HG02870 (cell line): ENCODE data around the gene SLC2A11.

ENCODE experiments used
- ATAC-seq: cut with Tn5 transposase; IDR thresholded peaks from one replicate; pipeline ENCODE4 v1.9.1; 2021; ENCODE audit warnings: mild to moderate bottlenecking, moderate library complexity; ENCODE audit not compliant: unreplicated experiment

SLC2A11 gene

GRCh38 chr22:23857606-23858483 is at the start of gene SLC2A11:
Gene SLC2A11 (plus strand): TSS chr22:23857875. CDS start chr22:23858000, 125 bp downstream.
- ATAC-seq, result peak; percentile 85

DNA sequence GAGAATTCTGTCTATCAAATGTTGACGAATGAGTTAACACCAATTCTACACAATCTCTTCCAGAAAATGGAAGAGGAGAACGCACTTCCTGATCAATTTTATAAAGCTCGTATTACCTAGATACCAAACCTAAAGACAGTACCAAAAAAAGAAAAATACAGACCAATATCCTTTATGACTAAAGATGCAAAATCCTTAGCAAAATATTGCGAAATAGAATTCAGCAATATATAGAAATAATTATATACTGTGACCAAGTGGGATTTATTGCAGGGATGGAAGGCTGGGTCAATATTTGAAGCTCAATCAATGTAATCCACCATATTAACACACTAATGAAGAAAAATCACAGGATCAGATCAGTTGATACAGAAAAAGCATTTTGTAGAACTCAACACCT is 45.3 kb upstream of the SLC2A11 start:
- ATAC-seq, result no peak

DNA sequence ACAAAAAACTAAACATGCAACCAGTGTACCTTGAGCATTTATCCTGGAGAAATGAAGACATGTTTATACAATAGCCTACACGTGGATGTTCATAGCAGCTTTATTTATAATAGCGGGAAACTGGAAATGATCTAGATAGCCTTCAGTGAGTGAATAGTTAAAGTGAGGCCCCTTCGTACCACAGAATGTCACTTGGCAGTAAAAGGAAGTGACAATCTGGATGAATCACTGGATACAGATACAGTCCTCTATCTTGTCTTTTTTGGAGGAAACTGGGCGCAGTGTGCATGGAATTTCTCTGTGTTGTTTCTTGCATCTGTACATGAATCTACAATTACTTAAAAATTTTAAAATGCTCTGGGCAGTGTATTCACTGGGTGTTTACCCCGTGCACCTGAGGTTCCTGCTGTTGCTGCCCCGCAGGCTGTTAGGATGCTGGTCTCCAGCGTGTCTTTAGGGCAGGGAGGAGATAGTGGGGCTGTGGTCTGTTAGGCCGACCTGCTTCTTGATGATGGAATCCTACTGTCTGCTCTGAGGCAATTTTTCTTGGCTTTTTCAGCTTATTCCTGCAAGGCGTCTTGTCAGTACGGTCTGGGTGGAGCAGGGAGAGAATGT is 42.0 kb upstream of the SLC2A11 start:
- ATAC-seq, result no peak

- ATAC-seq, result no peak
Observed at GRCh38 chr22:23816156-23816976, 41.3 kb upstream of the SLC2A11 start.

DNA sequence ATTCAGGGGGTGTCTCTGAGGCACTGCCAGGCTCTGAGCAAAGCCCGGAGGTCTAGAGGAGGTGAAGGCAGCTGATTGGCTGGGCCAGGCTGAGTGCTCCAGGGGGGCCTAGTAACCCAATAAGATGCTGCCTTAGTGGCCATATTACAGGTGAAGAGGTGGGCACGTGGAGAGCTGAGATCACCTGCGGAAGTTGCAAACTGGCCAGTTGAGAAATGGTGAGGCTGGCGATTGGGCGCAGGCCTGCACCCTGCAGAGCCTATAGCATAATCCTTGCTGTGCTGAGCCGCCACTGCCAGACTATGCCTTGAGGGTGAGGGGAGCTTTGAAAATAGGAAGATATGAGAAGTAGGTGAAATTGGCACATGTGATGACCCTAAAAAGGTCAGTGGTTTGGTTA is 40.5 kb upstream of the SLC2A11 start:
- ATAC-seq, result no peak

DNA sequence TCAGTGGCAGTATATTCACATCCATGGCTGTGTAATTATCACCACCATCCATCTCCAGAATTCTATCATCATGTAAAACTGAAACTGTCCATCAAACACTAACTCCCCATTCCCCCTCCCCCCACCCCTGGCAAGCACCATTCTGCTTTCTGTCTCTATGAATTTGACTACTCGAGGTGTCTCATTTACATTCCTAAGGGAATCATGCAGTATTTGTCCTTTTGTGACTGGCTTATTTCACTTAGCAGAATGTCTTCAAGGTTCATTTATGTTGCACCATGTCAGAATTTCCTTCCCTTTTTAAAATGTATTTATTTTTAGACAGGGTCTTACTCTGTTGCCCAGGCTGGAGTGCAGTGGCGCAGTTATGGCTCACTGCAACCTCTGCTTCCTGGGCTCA is 39.1 kb upstream of the SLC2A11 start:
- ATAC-seq, result no peak

DNA sequence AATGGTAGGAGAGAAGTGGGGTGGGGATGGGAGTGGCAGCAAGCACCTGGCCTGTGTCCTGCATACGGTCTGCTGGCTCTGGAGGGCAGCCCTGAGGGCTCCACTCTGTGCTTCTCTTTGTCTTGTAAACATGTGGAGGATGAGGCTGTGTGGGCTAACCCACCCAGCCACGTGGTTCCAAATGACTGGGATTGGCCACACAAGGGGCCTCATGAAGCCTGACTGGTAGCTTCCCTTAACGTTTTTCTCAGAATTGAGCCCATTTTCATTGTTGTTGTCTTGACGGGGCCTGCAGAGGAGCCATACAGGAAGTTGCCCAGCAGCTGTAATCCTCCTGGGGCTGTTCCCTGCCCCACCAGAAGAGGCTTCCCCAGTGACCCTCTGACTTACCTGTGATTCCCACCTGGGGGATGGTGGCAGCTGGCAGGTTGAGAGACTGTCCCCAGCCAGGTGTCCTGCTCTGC is 36.9 kb upstream of the SLC2A11 start:
- no peak for ATAC-seq

- ATAC-seq, result no peak
Observed at GRCh38 chr22:23822101-23822671, 35.5 kb upstream of the SLC2A11 start.

DNA sequence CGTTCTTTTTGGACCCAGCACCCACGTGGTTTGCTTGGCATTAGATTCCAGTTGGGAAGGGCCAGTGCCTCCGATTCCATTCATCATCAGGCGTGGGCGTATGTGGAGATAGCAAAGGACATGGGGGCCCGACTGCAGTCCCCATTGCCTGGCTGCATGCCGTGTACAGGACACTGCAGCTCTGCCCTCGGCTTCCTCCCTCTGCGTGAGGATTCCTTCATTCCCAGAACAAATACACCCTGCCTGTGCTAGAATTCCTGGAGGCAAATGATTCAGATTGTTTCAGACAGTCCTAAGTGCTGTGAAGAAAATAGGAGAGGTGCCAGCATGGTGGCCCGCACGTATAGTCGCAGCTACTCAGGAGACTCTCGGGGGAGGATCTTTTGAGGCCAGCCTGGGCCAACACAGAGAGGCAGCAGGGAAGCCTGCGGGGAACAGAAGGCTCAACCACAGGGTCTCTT is 34.3 kb upstream of the SLC2A11 start:
- no peak for ATAC-seq

- no peak for ATAC-seq
Observed at GRCh38 chr22:23824476-23825245, 33.0 kb upstream of the SLC2A11 start.

DNA sequence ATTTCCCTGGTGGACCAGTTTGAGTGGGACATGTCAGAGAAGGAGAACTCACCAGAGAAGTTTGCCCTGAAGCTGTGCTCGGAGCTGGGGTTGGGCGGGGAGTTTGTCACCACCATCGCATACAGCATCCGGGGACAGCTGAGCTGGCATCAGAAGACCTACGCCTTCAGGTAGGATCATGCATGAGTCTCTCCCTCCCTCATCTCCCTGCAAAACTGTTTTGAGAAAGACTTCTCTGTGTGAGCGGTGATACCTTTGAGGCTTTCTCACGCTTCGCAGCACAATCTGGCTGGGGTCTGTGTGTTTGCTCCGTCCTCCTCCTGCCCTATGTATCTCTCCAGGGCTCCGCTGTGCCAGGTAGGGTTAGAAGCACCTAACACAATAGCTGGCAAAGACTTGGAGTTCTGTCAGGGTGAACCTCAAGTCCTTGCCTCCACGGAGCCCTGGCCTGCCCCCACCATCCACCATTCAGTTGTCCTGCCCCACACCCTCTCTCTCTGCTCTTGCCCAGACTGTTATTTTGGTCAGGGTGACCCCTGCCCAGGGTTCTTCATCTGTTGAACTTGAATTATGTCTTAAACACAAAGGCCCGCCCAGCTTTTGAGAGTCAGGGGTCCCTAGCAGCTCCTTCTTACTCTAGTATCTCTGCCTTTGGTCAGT is 32.3 kb upstream of the SLC2A11 start:
- ATAC-seq, result no peak

DNA sequence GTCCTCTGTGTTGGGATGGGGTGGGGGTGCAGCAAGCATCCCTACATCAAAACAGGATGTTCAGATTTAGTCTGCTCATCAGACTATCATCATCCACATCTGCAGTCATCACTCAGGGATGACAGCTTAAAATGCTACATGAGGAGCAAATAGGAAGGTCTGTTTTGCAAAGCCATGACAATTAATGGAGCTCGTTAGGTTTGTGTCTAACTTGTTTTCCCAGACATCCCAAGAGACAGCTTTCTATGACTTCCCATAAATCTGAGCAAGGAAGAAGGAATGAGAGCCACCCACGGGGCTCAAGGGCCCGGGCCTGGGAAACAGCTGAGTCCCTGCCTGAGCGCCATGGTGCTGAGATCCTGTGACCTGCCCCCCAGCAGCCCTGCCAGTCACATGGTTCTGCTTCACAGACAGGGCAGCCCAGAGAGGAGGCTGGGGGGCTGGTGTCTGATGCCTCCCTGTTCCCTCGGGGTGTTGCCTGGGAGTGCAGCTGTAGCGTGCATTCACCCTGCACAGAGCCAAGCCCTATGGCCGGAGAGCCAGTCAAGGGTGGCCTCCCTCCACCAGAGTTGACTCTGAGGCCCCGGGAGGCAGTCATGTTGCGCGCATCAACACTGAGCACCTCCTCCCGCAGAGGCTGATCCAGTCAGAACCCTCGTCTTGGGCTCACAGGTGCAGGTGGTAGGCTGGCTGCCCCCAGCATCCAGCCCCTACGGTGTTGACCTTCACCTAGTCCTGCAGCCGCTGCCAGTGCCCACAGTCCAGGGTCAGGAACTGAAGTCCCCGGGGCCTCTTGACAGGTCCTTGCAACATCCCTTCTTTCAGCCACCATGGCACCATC is 30.9 kb upstream of the SLC2A11 start:
- ATAC-seq, result no peak

- ATAC-seq, result no peak
Observed at GRCh38 chr22:23827351-23827995, 30.2 kb upstream of the SLC2A11 start.

DNA sequence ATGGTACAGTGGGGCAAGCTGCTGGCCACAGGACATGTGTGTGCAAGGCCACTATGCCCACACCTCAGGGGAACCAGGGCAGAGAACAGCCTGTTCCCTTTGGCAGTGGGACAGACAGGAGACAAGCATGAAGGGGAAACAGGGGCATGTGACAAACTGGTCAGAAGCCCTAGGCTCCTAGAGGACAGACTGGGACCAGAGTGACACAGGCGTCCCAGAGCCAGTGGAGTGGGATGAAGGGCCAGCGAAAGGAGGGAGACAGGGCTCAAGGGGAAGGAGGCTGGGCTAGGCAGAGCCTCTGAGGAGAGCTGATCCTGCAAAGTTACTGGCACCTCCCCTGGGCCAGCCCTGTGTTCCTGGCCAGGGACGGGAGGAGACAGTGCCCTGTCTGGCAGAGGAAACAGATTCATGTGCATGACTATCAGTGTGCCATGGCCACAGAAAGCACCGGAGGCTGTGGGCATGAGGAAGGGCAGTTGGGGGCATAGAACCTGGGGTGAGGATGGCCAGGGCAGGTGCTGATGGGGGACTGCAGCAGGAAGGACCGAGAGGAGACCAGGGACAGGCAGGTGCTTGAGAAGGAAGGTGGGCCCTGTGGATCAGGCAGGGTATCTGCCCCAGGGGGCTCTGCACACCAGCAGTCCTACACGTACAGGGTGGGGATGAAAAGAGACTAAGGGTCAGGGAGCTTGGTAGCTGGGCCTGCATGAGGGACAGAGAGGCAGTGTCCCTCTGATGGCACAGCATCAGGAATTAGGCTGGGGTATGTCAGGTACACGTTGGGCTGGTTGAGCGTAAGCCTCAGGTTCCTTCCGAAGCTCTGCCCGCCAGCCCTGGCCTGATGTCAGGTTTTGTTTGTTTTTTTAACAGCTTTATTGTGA is 28.6 kb upstream of the SLC2A11 start:
- no peak for ATAC-seq

GRCh38 chr22:23829845-23830372 is 27.8 kb upstream of the SLC2A11 start:
- no peak for ATAC-seq

DNA sequence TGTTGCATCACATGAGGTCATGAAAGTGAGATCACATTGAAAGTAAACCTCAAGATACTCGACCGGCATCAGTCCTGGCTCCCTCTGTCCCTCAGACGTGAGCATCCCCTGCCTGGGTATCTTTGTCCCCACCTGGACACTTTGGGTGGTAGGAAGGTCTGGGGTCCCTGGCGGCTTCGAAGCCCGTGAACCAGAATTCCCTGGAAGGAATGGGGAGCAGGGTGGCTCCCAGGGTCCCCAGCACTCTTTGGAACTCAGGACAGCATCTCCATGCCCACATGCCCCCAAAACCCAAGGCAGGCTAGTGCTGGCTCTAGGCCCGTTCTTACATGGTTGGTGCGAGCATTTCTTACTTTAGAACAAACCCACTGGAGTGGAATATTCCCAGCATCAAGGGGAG is 26.4 kb upstream of the SLC2A11 start:
- no peak for ATAC-seq

DNA sequence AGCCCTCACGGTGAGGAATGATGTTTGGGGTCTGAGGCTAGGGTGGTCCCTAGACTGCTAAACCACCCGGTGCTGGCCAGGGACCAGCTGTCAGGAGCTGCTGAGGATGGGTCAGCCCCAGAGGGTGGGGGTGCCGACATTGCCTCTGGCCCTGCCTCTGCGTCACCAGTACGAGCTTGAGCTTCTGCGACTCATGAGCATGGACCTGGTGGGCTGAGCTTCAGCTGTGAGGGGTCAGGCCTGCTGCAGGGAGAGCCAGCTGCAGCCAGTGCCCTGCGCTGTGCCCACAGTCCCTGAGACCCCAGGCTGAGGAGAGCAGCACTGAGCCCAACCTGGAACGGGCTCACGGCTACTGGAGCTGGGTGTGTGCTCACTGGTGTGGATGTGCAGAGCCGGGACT is 25.9 kb upstream of the SLC2A11 start:
- no peak for ATAC-seq
